Upper lobe of left lung (tissue), 6 donors: ENCODE measurements around the gene ENTHD1. TPM values are rescaled to one million over a fixed set of nuclear protein-coding genes. Genes with fewer than 3 reads are reported as not detected.

Experiments used
- ATAC-seq, 2 donors: fragments of 200-7000 bp; cut with Tn5 transposase; one replicate each; pipeline ENCODE4 v1.9.1; 2022; ENCODE audit warnings: mild to moderate bottlenecking in 2 of 2, moderate library complexity in 2 of 2; ENCODE audit not compliant: low FRiP score in 2 of 2
- DNase-seq, 2 donors: peaks; one replicate each; pipeline ENCODE4 v3.0.0-alpha.2; 2019 to 2020
- H3K27ac ChIP-seq, 4 donors: fragments of 200-600 bp; sonication (generic); one replicate each; pipeline ENCODE4 v1.5.1; 2016 to 2019
- H3K27me3 ChIP-seq, 4 donors: fragments of 200-600 bp; sonication (generic); one replicate each; pipeline ENCODE4 v1.5.1; 2017 to 2019
- H3K36me3 ChIP-seq, 4 donors: fragments of 200-600 bp; sonication (generic); one replicate each; pipeline ENCODE4 v1.5.1; 2016 to 2019
- H3K4me1 ChIP-seq, 4 donors: fragments of 200-600 bp; sonication (generic); one replicate each; pipeline ENCODE4 v1.5.1; 2018 to 2019
- H3K4me3 ChIP-seq, 4 donors: fragments of 200-600 bp; sonication (generic); one replicate each; pipeline ENCODE4 v1.5.1; 2017 to 2019; ENCODE audit warnings: mild to moderate bottlenecking in 2 of 4, moderate library complexity in 1 of 4
- H3K9me3 ChIP-seq, 4 donors: fragments of 200-600 bp; sonication (generic); one replicate each; pipeline ENCODE4 v1.5.1; 2018 to 2019
- EP300 ChIP-seq, 4 donors: sonication (generic); formaldehyde crosslinking; IDR thresholded peaks; one replicate each; pipeline ENCODE4 v1.5.1; 2017; ENCODE audit warnings: antibody characterized with exemption in 4 of 4, control low read depth in 2 of 4
- POLR2A ChIP-seq, 4 donors: fragments of 450-650 bp; IDR thresholded peaks; one replicate each; pipeline ENCODE4 v1.5.1; 2016 to 2017; ENCODE audit warnings: antibody characterized with exemption in 4 of 4, mild to moderate bottlenecking in 2 of 4
- POLR2AphosphoS5 ChIP-seq, 2 donors: sonication (generic); formaldehyde crosslinking; IDR thresholded peaks; one replicate each; pipeline ENCODE4 v1.5.1; 2017; ENCODE audit warnings: antibody characterized with exemption in 2 of 2
- WGBS, 2 donors: methylation state at CpG; one replicate each; pipeline ENCODE4 v1.1.5; 2017 to 2018; 5-methylcytosine and 5-hydroxymethylcytosine counted together
- total RNA-seq, 6 donors: library from RNA; depleted of rRNA in 4 of 6; stranded (reverse); fragments of >200 nt in 4 of 6; gene quantifications; one replicate each; pipeline versions ENCODE4 v1.1.0 to v1.2.1, GENCODE V29; 2016 to 2021
- TF ChIP-seq, protein P1 (sequence below), 6 experiments: fragments of 450-650 bp in 4 of 6; fragments of 200-600 bp in 2 of 6; sonication (generic) in 2 of 6; IDR thresholded peaks; one replicate each; pipeline ENCODE4 v1.5.1; 2016 to 2019; ENCODE audit warnings: antibody characterized with exemption in 6 of 6
- donor health status: DM: no; HTN: no; CAD: no; lungs with moderate emphysema.
- donor health status: DM: no; HTN: yes; CAD: no; lungs with severe emphysema.

The ENTHD1 gene
- total RNA-seq, 6 donors from 2014 or later = 0.09 TPM; not detected in 5

DNA sequence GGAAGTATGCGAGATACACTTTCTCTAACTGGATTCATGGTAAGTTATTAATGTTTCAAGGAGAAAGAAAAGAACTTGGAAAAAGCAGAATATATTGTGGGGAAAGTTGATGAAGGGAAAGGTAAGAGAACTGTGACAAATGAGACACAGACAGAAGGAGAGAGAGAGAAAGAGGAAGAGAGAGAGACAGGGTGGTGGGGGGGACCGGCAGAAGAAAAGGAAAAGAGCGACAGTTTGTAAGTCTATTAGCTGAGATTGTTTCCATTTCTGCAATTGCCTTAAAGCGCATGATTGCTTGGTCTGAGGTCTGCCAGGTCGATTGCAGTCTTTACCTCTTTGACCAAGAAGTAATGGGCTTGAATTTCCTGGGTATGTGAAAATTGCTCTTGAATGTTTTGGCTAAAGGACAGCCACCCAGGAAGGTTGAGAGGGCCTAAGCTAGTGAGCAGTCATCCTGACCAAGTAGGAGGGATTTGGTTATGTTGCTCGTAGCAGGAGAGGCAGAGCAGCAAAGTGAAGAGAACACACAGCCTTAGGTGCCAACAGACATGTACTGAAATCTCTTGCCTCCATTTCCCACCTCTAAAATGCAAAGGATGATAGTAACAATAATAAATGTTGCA is 43.1 kb upstream of the ENTHD1 start:
- TF ChIP-seq POLR2AphosphoS5 (IDR thresholded peaks at IDR 0.05) (no peak), EP300 (IDR thresholded peaks at IDR 0.05) (no peak), POLR2A (IDR thresholded peaks at IDR 0.05) (no peak)
- TF ChIP-seq, protein P1, sequence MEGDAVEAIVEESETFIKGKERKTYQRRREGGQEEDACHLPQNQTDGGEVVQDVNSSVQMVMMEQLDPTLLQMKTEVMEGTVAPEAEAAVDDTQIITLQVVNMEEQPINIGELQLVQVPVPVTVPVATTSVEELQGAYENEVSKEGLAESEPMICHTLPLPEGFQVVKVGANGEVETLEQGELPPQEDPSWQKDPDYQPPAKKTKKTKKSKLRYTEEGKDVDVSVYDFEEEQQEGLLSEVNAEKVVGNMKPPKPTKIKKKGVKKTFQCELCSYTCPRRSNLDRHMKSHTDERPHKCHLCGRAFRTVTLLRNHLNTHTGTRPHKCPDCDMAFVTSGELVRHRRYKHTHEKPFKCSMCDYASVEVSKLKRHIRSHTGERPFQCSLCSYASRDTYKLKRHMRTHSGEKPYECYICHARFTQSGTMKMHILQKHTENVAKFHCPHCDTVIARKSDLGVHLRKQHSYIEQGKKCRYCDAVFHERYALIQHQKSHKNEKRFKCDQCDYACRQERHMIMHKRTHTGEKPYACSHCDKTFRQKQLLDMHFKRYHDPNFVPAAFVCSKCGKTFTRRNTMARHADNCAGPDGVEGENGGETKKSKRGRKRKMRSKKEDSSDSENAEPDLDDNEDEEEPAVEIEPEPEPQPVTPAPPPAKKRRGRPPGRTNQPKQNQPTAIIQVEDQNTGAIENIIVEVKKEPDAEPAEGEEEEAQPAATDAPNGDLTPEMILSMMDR (IDR thresholded peaks at IDR 0.05) = no peak
- H3K4me3 ChIP-seq = no peak overlapping the region
- WGBS, 2 donors = 45 to 55% methylated on average over 6 of the region's 6 CpGs
- no peak for DNase-seq
- no peak overlapping the region for H3K27ac ChIP-seq
- no peak for ATAC-seq
- H3K36me3 ChIP-seq = no peaks in the 10 kb centered on the region
- peaks cover 0 to 3% (median 0%) of the 10 kb centered on the region in 4 donors for H3K27me3 ChIP-seq
- H3K9me3 ChIP-seq = no peaks in the 10 kb centered on the region
- H3K4me1 ChIP-seq = no peaks in the 10 kb centered on the region

DNA sequence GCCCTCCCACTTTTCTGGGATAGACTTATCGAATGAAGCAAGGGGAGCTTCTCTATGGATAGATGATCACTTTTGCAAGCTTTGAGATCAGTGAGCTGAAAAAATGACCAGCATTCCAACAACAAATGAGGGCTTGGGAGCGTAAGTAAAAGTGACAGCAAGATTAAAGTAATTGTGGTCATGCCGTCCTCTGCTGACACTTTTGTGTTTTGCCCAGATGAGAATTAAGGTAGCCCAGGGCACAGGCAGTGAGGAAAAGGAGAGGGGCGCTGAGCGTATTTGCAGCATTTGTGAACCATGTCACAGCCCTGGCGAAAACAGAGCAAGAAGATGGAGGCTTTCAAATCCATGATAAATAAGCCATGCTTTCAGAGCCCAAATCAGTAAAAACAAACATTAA is 42.1 kb upstream of the ENTHD1 start:
- ATAC-seq = no peak
- Histone ChIP-seq H3K27ac (no peak overlapping the region), H3K4me3 (no peak overlapping the region), H3K9me3 (no peaks in the 10 kb centered on the region), H3K4me1 (no peaks in the 10 kb centered on the region), H3K27me3 (peaks cover 0 to 3% (median 0%) of the 10 kb centered on the region in 4 donors), H3K36me3 (no peaks in the 10 kb centered on the region)
- no peak for TF ChIP-seq POLR2AphosphoS5 (IDR thresholded peaks at IDR 0.05)
- TF ChIP-seq, protein P1 (IDR thresholded peaks at IDR 0.05) = no peak
- TF ChIP-seq POLR2A (IDR thresholded peaks at IDR 0.05) = no peak
- no peak for TF ChIP-seq EP300 (IDR thresholded peaks at IDR 0.05)
- WGBS, 2 donors = 59 to 70% methylated on average over 6 of the region's 6 CpGs
- no peak for DNase-seq

DNA sequence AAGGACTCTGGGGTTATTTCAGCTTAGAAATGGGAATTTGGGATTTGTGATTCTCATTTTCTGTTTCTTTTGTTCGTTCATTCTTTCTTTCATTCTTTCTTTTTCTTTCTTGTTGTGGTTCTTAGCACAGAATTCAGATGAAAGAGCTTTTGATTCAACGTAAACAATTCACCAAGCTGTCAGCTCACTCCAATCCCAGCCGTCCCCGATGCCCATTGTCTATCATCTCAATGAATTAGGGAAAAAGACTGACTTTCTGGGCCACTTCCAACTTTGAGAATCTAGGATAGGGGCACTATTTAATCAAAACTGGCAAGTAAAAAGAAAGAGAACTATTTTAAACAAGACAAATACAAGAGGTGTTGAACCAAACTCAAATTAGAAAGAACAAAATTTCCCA is 41.6 kb upstream of the ENTHD1 start:
- no peaks in the 10 kb centered on the region for H3K4me1 ChIP-seq
- no peak overlapping the region for H3K27ac ChIP-seq
- no peak for TF ChIP-seq EP300 (IDR thresholded peaks at IDR 0.05)
- TF ChIP-seq POLR2A (IDR thresholded peaks at IDR 0.05) = no peak
- TF ChIP-seq POLR2AphosphoS5 (IDR thresholded peaks at IDR 0.05) = no peak
- TF ChIP-seq, protein P1 (IDR thresholded peaks at IDR 0.05) = no peak
- H3K9me3 ChIP-seq = no peaks in the 10 kb centered on the region
- WGBS, 2 donors = 55 to 62% methylated on average over 4 of the region's 4 CpGs
- H3K36me3 ChIP-seq = no peaks in the 10 kb centered on the region
- H3K4me3 ChIP-seq = no peak overlapping the region
- H3K27me3 ChIP-seq = peaks cover 0 to 3% (median 0%) of the 10 kb centered on the region in 4 donors
- no peak for DNase-seq
- no peak for ATAC-seq

- H3K4me3 ChIP-seq = no peak overlapping the region
- H3K4me1 ChIP-seq = peaks cover 0 to 4% (median 0%) of the 10 kb centered on the region in 4 donors
- no peaks in the 10 kb centered on the region for H3K36me3 ChIP-seq
- no peaks in the 10 kb centered on the region for H3K9me3 ChIP-seq
- no peak for DNase-seq
- ATAC-seq = no peak
- no peak overlapping the region for H3K27ac ChIP-seq
- TF ChIP-seq POLR2A (IDR thresholded peaks at IDR 0.05) = no peak
- TF ChIP-seq, protein P1 (IDR thresholded peaks at IDR 0.05) = no peak
- TF ChIP-seq EP300 (IDR thresholded peaks at IDR 0.05) = no peak
- no peak for TF ChIP-seq POLR2AphosphoS5 (IDR thresholded peaks at IDR 0.05)
- H3K27me3 ChIP-seq = peaks cover 0 to 3% (median 0%) of the 10 kb centered on the region in 4 donors
- 64 to 81% methylated on average over 8 of the region's 8 CpGs for WGBS, 2 donors
Measured at GRCh38 chr22:39933741-39934140, 40.2 kb upstream of the ENTHD1 start.
